ENCODE data around the gene IFITM10. TPM values are rescaled to one million over a fixed set of nuclear protein-coding genes. Genes with fewer than 3 reads are reported as not detected.

Gene IFITM10
- total RNA-seq, 4 donors from 2014 or later = 0.88 to 5.0 (median 3.4) TPM

GRCh38 chr11:1776944-1777715, 26.7 kb upstream of the IFITM10 start:
- no peak overlapping the region for H3K27ac ChIP-seq
- H3K36me3 ChIP-seq = no peaks in the 10 kb centered on the region
- peak in 2 of 3 donors; percentile 15 to 40 for DNase-seq
- H3K27me3 ChIP-seq = no peaks in the 10 kb centered on the region
- H3K4me3 ChIP-seq = no peak overlapping the region
- TF ChIP-seq CTCF (IDR thresholded peaks at IDR 0.05) = no peak
- H3K9me3 ChIP-seq = no peaks in the 10 kb centered on the region
- peaks cover 0 to 20% (median 17%) of the 10 kb centered on the region in 4 donors for H3K4me1 ChIP-seq

DNA sequence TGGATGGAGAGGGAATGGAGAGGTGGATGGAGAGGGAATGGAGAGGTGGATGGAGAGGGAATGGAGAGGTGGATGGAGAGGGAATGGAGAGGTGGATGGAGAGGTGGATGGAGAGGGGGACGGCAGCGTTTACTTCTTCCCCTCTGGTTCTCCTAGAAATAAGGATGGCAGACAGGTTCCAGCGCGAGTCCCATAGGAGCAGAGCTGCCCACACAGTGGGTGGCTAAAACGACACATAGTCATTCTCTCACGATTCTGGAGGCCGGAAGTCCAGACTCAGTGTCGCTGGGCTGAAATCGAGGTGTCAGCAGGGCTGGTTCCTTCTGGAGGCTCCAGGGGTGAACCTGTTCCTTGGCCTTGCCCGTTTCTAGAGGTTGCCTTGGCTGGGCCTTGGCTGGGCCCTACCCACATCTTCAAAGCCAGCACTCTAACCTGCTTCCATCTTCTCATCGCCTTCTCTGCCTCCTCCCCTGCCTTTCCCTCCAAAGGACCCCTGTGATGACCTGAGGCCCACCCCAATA, 26.0 kb upstream of the IFITM10 start:
- Histone ChIP-seq H3K27ac (no peak overlapping the region), H3K9me3 (no peaks in the 10 kb centered on the region), H3K36me3 (no peaks in the 10 kb centered on the region), H3K4me3 (no peak overlapping the region), H3K27me3 (no peaks in the 10 kb centered on the region), H3K4me1 (peaks cover 0 to 19% (median 15%) of the 10 kb centered on the region in 4 donors)
- DNase-seq = peak in 2 of 3 donors; percentile 2 to 26
- TF ChIP-seq POLR2A (IDR thresholded peaks at IDR 0.05) (no peak), CTCF (IDR thresholded peaks at IDR 0.05) (no peak)

GRCh38 chr11:1774886-1775285, 24.5 kb upstream of the IFITM10 start:
- TF ChIP-seq CTCF (IDR thresholded peaks at IDR 0.05) (no peak), POLR2A (IDR thresholded peaks at IDR 0.05) (no peak)
- H3K4me3 ChIP-seq = no peak overlapping the region
- H3K27ac ChIP-seq = no peak overlapping the region
- H3K9me3 ChIP-seq = no peaks in the 10 kb centered on the region
- no peaks in the 10 kb centered on the region for H3K36me3 ChIP-seq
- H3K4me1 ChIP-seq = peaks cover 0 to 19% (median 9%) of the 10 kb centered on the region in 4 donors
- H3K27me3 ChIP-seq = no peaks in the 10 kb centered on the region
- DNase-seq = peak in 2 of 3 donors; percentile 4 to 15

DNA sequence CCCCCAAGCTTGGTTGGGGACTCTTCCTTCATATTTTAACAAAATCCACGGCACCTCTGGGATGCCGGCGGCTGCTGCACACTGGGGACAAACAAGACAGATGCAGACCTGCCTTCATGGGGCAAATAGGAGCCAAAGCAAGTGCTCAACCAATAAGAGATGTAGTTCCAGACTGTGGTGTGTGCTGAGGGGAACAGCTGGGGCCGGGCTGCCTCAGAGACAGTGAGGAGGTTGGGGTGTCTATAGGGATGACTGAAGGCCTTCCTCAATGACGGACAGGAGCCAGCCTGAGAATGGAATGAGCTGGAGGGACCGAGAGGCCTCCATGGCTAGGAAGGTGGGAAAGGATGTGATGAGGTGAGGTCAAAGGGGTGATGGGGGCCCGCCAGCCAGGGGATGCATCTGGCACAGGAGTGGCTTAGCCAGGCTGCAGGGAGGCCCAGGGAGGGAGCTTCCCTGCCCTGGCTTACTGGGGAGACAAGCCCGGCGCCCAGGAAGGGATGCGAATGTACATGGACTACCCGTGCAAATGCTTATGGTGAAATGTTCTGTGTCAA, 23.7 kb upstream of the IFITM10 start:
- no peak overlapping the region for H3K27ac ChIP-seq
- H3K27me3 ChIP-seq = no peaks in the 10 kb centered on the region
- no peaks in the 10 kb centered on the region for H3K36me3 ChIP-seq
- no peak for TF ChIP-seq POLR2A (IDR thresholded peaks at IDR 0.05)
- TF ChIP-seq CTCF (IDR thresholded peaks at IDR 0.05) = no peak
- peaks cover 0 to 19% (median 9%) of the 10 kb centered on the region in 4 donors for H3K4me1 ChIP-seq
- DNase-seq = peak in 2 of 3 donors; percentile 14 to 39
- no peaks in the 10 kb centered on the region for H3K9me3 ChIP-seq
- no peak overlapping the region for H3K4me3 ChIP-seq

DNA sequence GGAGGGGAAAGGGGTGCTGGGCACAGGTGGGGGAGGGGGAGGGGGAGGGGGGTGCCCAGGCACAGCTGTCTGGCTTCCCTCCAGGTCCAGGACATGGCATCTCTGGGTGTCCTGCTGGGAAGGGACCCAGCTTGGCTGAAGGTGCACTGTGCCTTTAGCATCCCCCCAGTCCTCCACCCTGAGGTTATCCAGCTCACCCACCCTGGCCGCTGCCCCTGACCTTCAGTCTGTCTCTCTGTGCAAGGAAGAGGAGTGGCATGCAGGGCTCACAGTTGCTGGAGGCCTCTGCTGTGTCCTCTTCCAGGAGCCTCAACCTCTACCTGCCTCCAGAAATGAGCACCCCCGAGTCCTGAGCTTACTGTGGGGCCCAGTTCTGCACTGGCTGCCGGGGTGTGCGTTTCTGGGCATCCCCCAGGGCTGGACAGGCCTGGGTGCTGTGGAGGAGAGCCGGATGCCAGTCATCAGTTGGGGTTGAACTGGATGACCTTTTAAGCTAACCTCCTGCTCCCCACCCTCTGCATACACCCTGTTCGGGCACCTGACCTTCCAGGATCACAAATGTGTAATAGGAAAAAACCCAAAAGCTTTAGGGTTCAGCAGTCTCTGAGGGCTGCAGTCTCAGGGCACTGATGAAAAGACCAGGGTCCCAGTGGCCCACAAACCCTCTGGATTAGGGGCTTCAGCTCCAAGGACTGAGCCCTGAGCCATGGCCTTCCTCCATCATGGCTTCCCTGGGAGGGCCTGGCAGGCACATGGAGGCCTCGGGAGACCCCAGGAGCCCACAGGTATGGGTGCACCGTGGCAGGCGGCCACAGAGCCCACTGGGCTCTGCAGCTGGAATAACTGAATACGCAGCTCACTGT, 23.0 kb upstream of the IFITM10 start:
- no peak overlapping the region for H3K27ac ChIP-seq
- peaks cover 0 to 26% (median 9%) of the 10 kb centered on the region in 4 donors for H3K4me1 ChIP-seq
- TF ChIP-seq POLR2A (IDR thresholded peaks at IDR 0.05) = no peak
- no peak for TF ChIP-seq CTCF (IDR thresholded peaks at IDR 0.05)
- H3K27me3 ChIP-seq = no peaks in the 10 kb centered on the region
- no peaks in the 10 kb centered on the region for H3K36me3 ChIP-seq
- H3K4me3 ChIP-seq = no peak overlapping the region
- peak; percentile 12 to 46 (median 45) for DNase-seq
- no peaks in the 10 kb centered on the region for H3K9me3 ChIP-seq
